Upper lobe of left lung (tissue), 6 donors: ENCODE measurements around the gene TMEM181. TPM values are rescaled to one million over a fixed set of nuclear protein-coding genes. Genes with fewer than 3 reads are reported as not detected.

Experiments used
- ATAC-seq, 2 donors: fragments of 200-7000 bp; cut with Tn5 transposase; one replicate each; pipeline ENCODE4 v1.9.1; 2022; ENCODE audit warnings: mild to moderate bottlenecking in 2 of 2, moderate library complexity in 2 of 2; ENCODE audit not compliant: low FRiP score in 2 of 2
- DNase-seq, 2 donors: peaks; one replicate each; pipeline ENCODE4 v3.0.0-alpha.2; 2019 to 2020
- H3K27ac ChIP-seq, 4 donors: fragments of 200-600 bp; sonication (generic); one replicate each; pipeline ENCODE4 v1.5.1; 2016 to 2019
- H3K27me3 ChIP-seq, 4 donors: fragments of 200-600 bp; sonication (generic); one replicate each; pipeline ENCODE4 v1.5.1; 2017 to 2019
- H3K36me3 ChIP-seq, 4 donors: fragments of 200-600 bp; sonication (generic); one replicate each; pipeline ENCODE4 v1.5.1; 2016 to 2019
- H3K4me1 ChIP-seq, 4 donors: fragments of 200-600 bp; sonication (generic); one replicate each; pipeline ENCODE4 v1.5.1; 2018 to 2019
- H3K4me3 ChIP-seq, 4 donors: fragments of 200-600 bp; sonication (generic); one replicate each; pipeline ENCODE4 v1.5.1; 2017 to 2019; ENCODE audit warnings: mild to moderate bottlenecking in 2 of 4, moderate library complexity in 1 of 4
- H3K9me3 ChIP-seq, 4 donors: fragments of 200-600 bp; sonication (generic); one replicate each; pipeline ENCODE4 v1.5.1; 2018 to 2019
- CTCF ChIP-seq, 6 experiments: fragments of 450-650 bp in 4 of 6; fragments of 200-600 bp in 2 of 6; sonication (generic) in 2 of 6; IDR thresholded peaks; one replicate each; pipeline ENCODE4 v1.5.1; 2016 to 2019; ENCODE audit warnings: antibody characterized with exemption in 6 of 6
- EP300 ChIP-seq, 4 donors: sonication (generic); formaldehyde crosslinking; IDR thresholded peaks; one replicate each; pipeline ENCODE4 v1.5.1; 2017; ENCODE audit warnings: antibody characterized with exemption in 4 of 4, control low read depth in 2 of 4
- POLR2A ChIP-seq, 4 donors: fragments of 450-650 bp; IDR thresholded peaks; one replicate each; pipeline ENCODE4 v1.5.1; 2016 to 2017; ENCODE audit warnings: antibody characterized with exemption in 4 of 4, mild to moderate bottlenecking in 2 of 4
- POLR2AphosphoS5 ChIP-seq, 2 donors: sonication (generic); formaldehyde crosslinking; IDR thresholded peaks; one replicate each; pipeline ENCODE4 v1.5.1; 2017; ENCODE audit warnings: antibody characterized with exemption in 2 of 2
- WGBS, 2 donors: methylation state at CpG; one replicate each; pipeline ENCODE4 v1.1.5; 2017 to 2018; 5-methylcytosine and 5-hydroxymethylcytosine counted together
- total RNA-seq, 6 donors: library from RNA; depleted of rRNA in 4 of 6; stranded (reverse); fragments of >200 nt in 4 of 6; gene quantifications; one replicate each; pipeline versions ENCODE4 v1.1.0 to v1.2.1, GENCODE V29; 2016 to 2021
- donor health status: DM: no; HTN: no; CAD: no; lungs with moderate emphysema.
- donor health status: DM: no; HTN: yes; CAD: no; lungs with severe emphysema.

Gene TMEM181
- total RNA-seq, 6 donors from 2014 or later: 11.5 to 27.6 (median 18.9) TPM

- no peaks in the 10 kb centered on the region for H3K9me3 ChIP-seq
- 88 to 91% methylated on average over 2 of the region's 2 CpGs for WGBS, 2 donors
- no peak for DNase-seq
- H3K36me3 ChIP-seq: no peaks in the 10 kb centered on the region
- no peak overlapping the region for H3K27ac ChIP-seq
- H3K4me3 ChIP-seq: no peak overlapping the region
- peaks cover 0 to 9% (median 4%) of the 10 kb centered on the region in 4 donors for H3K27me3 ChIP-seq
- no peak for ATAC-seq
- TF ChIP-seq POLR2A (IDR thresholded peaks at IDR 0.05): no peak
- no peak for TF ChIP-seq CTCF (IDR thresholded peaks at IDR 0.05)
- TF ChIP-seq POLR2AphosphoS5 (IDR thresholded peaks at IDR 0.05): no peak
- TF ChIP-seq EP300 (IDR thresholded peaks at IDR 0.05): no peak
- H3K4me1 ChIP-seq: peaks cover 9 to 15% (median 11%) of the 10 kb centered on the region in 4 donors
Observed at GRCh38 chr6:158531970-158532369, 27.9 kb upstream of the TMEM181 start.

- Histone ChIP-seq H3K4me1 (peaks cover 15 to 22% (median 16%) of the 10 kb centered on the region in 4 donors), H3K27ac (peak overlapping the region in 1 of 4 donors; percentile 48), H3K27me3 (peaks cover 0 to 15% (median 7%) of the 10 kb centered on the region in 4 donors), H3K9me3 (no peaks in the 10 kb centered on the region), H3K36me3 (no peaks in the 10 kb centered on the region), H3K4me3 (peak overlapping the region; percentile 48 to 82 (median 61))
- TF ChIP-seq POLR2AphosphoS5 (IDR thresholded peaks at IDR 0.05): no peak
- TF ChIP-seq CTCF (IDR thresholded peaks at IDR 0.05): no peak
- TF ChIP-seq EP300 (IDR thresholded peaks at IDR 0.05): no peak
- TF ChIP-seq POLR2A (IDR thresholded peaks at IDR 0.05): no peak
- 2 to 4% methylated on average over 33 to 61 of the region's 75 CpGs for WGBS, 2 donors
- DNase-seq (peak; percentile 46 to 96), ATAC-seq (peak; percentile 82 to 87)
Observed at GRCh38 chr6:158536084-158536890, 23.6 kb upstream of the TMEM181 start.

GRCh38 chr6:158536891-158537798 lies 22.7 kb upstream of the TMEM181 start:
- peak overlapping the region in 1 of 4 donors; percentile 48 for H3K27ac ChIP-seq

GRCh38 chr6:158538741-158539140 lies 21.1 kb upstream of the TMEM181 start:
- WGBS, 2 donors: 40 to 58% methylated on average over 2 of the region's 2 CpGs
- Histone ChIP-seq H3K4me1 (peaks cover 15 to 22% (median 16%) of the 10 kb centered on the region in 4 donors), H3K27ac (no peak overlapping the region), H3K27me3 (peaks cover 0 to 15% (median 7%) of the 10 kb centered on the region in 4 donors), H3K9me3 (no peaks in the 10 kb centered on the region), H3K36me3 (no peaks in the 10 kb centered on the region), H3K4me3 (no peak overlapping the region)
- DNase-seq (peak in 1 of 2 donors; percentile 3), ATAC-seq (no peak)
- TF ChIP-seq POLR2AphosphoS5 (IDR thresholded peaks at IDR 0.05): no peak
- no peak for TF ChIP-seq POLR2A (IDR thresholded peaks at IDR 0.05)
- TF ChIP-seq EP300 (IDR thresholded peaks at IDR 0.05): no peak
- TF ChIP-seq CTCF (IDR thresholded peaks at IDR 0.05): no peak

More at GRCh38 chr6:158536891-158537798, 22.7 kb upstream of the TMEM181 start:
- DNase-seq: peak; percentile 20 to 87
- Histone ChIP-seq H3K36me3 (no peaks in the 10 kb centered on the region), H3K4me1 (peaks cover 15 to 22% (median 16%) of the 10 kb centered on the region in 4 donors), H3K9me3 (no peaks in the 10 kb centered on the region), H3K27me3 (peaks cover 0 to 15% (median 7%) of the 10 kb centered on the region in 4 donors), H3K4me3 (peak overlapping the region; percentile 28 to 82 (median 61))
- peak; percentile 32 to 46 for ATAC-seq
- TF ChIP-seq EP300 (IDR thresholded peaks at IDR 0.05) (no peak), CTCF (IDR thresholded peaks at IDR 0.05) (no peak), POLR2A (IDR thresholded peaks at IDR 0.05) (no peak), POLR2AphosphoS5 (IDR thresholded peaks at IDR 0.05) (no peak)
- 6 to 10% methylated on average over 27 to 70 of the region's 94 CpGs for WGBS, 2 donors
